Fibroblast of lung (primary cell): ENCODE results near the gene PCDHA7. TPM values are rescaled to one million over a fixed set of nuclear protein-coding genes. Genes with fewer than 3 reads are reported as not detected.
"Not testable (repeated sequence)": the region's sequence is repeated elsewhere in the genome, so short reads cannot be mapped to it uniquely, and the experiment has no call there.

ENCODE experiments used
- DNase-seq, 2 donors: peaks; one replicate each; pipeline versions ENCODE4 v3.0.0 to v3.0.0-alpha.2; 2010; ENCODE audit warnings: low read depth in 2 of 2
- H2AFZ ChIP-seq: 2 replicates; pipeline ENCODE4 v1.5.1; 2012; ENCODE audit warnings: low read length, control low read depth, inconsistent platforms
- H3K27ac ChIP-seq: 2 replicates; pipeline ENCODE4 v1.5.1; 2011; ENCODE audit warnings: low read length, control low read depth; ENCODE audit not compliant: insufficient read depth
- H3K27me3 ChIP-seq: 2 replicates; pipeline ENCODE4 v1.5.1; 2011; ENCODE audit warnings: mild to moderate bottlenecking, low read length; ENCODE audit not compliant: control insufficient read depth, insufficient read depth
- H3K36me3 ChIP-seq: 2 replicates; pipeline ENCODE4 v1.5.1; 2011; ENCODE audit warnings: low read length; ENCODE audit not compliant: control insufficient read depth, insufficient read depth
- H3K4me1 ChIP-seq: 2 replicates; pipeline ENCODE4 v1.5.1; 2011; ENCODE audit warnings: low read length; ENCODE audit not compliant: control insufficient read depth, insufficient read depth; ENCODE audit errors: extremely low read depth
- H3K4me2 ChIP-seq: 2 replicates; pipeline ENCODE4 v1.5.1; 2011; ENCODE audit warnings: low read length, control low read depth; ENCODE audit not compliant: insufficient read depth; ENCODE audit errors: extremely low read depth
- H3K4me3 ChIP-seq, 4 experiments: fragments of 200-600 bp in 1 of 4; sonication (generic) in 1 of 4; replicated peaks in 1 of 4; 2 replicates each; pipeline ENCODE4 v1.5.1; 2011 to 2016; ENCODE audit warnings: low read length in 4 of 4, low read depth in 3 of 4, mild to moderate bottlenecking in 3 of 4, control low read depth in 2 of 4, inconsistent platforms in 1 of 4, mixed read lengths in 1 of 4; ENCODE audit not compliant: insufficient read depth in 1 of 4; ENCODE audit errors: control extremely low read depth in 1 of 4
- H3K79me2 ChIP-seq: 2 replicates; pipeline ENCODE4 v1.5.1; 2012; ENCODE audit warnings: mild to moderate bottlenecking, low read length, inconsistent platforms; ENCODE audit not compliant: control insufficient read depth, insufficient read depth
- H3K9ac ChIP-seq: 2 replicates; pipeline ENCODE4 v1.5.1; 2011; ENCODE audit warnings: mild to moderate bottlenecking, low read length, control low read depth; ENCODE audit not compliant: insufficient read depth
- H3K9me3 ChIP-seq: 2 replicates; pipeline ENCODE4 v1.5.1; 2012; ENCODE audit warnings: low read depth, low read length; ENCODE audit not compliant: control insufficient read depth, insufficient read depth
- H4K20me1 ChIP-seq: 2 replicates; pipeline ENCODE4 v1.5.1; 2011; ENCODE audit warnings: low read length; ENCODE audit not compliant: control insufficient read depth, insufficient read depth; ENCODE audit errors: extremely low read depth
- EZH2 ChIP-seq: IDR thresholded peaks from 2 replicates; pipeline ENCODE4 v1.5.1; 2012; ENCODE audit warnings: low read length, control low read depth, mild to moderate bottlenecking; ENCODE audit errors: missing control alignments
- polyA plus RNA-seq, 2 donors: library from polyadenylated mRNA; depleted of rRNA in 1 of 2; stranded (reverse) in 1 of 2; unstranded in 1 of 2; fragments of >200 nt; gene quantifications; 2 replicates each; pipeline ENCODE4 v1.2.1, GENCODE V29; 2011 to 2012; ENCODE audit warnings: missing spikeins in 1 of 2
- total RNA-seq: library from RNA; depleted of rRNA; stranded (reverse); fragments of >200 nt; gene quantifications from 2 replicates; pipeline ENCODE4 v1.2.1, GENCODE V29; 2014
- TF ChIP-seq, protein P1 (sequence below), 2 donors: IDR thresholded peaks in 1 of 2; conservative IDR thresholded peaks in 1 of 2; 1 replicate in 1 of 2; 2 replicates in 1 of 2; pipeline ENCODE4 v1.5.1; 2011 to 2012; ENCODE audit warnings: low read length in 2 of 2, control low read depth in 1 of 2, inconsistent platforms in 1 of 2, low read depth in 1 of 2, mild to moderate bottlenecking in 1 of 2

PCDHA7 gene
- total and polyA plus RNA-seq, 2 donors (not counting 1 experiment from before 2014, with no cell fraction given), result 2.1 to 2.5 TPM

DNA sequence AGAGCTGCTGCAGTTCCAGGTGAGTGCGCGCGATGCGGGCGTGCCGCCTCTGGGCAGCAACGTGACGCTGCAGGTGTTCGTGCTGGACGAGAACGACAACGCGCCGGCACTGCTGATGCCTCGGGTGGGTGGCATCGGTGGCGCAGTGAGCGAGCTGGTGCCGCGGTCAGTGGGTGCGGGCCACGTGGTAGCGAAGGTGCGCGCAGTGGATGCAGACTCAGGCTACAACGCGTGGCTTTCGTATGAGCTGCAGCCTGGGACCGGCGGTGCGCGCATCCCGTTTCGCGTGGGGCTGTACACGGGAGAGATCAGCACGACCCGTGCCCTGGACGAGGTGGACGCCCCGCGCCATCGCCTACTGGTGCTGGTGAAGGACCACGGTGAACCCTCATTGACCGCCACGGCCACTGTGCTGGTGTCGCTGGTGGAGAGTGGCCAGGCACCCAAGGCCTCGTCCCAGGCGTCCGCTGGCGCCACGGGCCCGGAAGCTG is 31.2 kb upstream of the PCDHA7 start:
- H3K4me1 ChIP-seq, result no peaks in the 10 kb centered on the region
- TF ChIP-seq, protein P1, sequence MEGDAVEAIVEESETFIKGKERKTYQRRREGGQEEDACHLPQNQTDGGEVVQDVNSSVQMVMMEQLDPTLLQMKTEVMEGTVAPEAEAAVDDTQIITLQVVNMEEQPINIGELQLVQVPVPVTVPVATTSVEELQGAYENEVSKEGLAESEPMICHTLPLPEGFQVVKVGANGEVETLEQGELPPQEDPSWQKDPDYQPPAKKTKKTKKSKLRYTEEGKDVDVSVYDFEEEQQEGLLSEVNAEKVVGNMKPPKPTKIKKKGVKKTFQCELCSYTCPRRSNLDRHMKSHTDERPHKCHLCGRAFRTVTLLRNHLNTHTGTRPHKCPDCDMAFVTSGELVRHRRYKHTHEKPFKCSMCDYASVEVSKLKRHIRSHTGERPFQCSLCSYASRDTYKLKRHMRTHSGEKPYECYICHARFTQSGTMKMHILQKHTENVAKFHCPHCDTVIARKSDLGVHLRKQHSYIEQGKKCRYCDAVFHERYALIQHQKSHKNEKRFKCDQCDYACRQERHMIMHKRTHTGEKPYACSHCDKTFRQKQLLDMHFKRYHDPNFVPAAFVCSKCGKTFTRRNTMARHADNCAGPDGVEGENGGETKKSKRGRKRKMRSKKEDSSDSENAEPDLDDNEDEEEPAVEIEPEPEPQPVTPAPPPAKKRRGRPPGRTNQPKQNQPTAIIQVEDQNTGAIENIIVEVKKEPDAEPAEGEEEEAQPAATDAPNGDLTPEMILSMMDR (conservative IDR thresholded peaks at IDR 0.05 in 1 of 2, IDR thresholded peaks at IDR 0.05 in 1 of 2; ENCODE audit: low read depth in 1 of 2, low read length in 2 of 2), result no peak
- no peak for TF ChIP-seq EZH2
- no peak overlapping the region for H3K27ac ChIP-seq
- H2AFZ ChIP-seq, result no peak overlapping the region
- H3K36me3 ChIP-seq, result no peaks in the 10 kb centered on the region
- H3K9me3 ChIP-seq, result no peaks in the 10 kb centered on the region
- no peaks in the 10 kb centered on the region for H3K27me3 ChIP-seq
- H4K20me1 ChIP-seq, result no peaks in the 10 kb centered on the region
- H3K9ac ChIP-seq, result no peak overlapping the region
- DNase-seq, result no peak
- H3K4me3 ChIP-seq, result no peak overlapping the region
- H3K79me2 ChIP-seq, result no peaks in the 10 kb centered on the region
- H3K4me2 ChIP-seq, result no peak overlapping the region

DNA sequence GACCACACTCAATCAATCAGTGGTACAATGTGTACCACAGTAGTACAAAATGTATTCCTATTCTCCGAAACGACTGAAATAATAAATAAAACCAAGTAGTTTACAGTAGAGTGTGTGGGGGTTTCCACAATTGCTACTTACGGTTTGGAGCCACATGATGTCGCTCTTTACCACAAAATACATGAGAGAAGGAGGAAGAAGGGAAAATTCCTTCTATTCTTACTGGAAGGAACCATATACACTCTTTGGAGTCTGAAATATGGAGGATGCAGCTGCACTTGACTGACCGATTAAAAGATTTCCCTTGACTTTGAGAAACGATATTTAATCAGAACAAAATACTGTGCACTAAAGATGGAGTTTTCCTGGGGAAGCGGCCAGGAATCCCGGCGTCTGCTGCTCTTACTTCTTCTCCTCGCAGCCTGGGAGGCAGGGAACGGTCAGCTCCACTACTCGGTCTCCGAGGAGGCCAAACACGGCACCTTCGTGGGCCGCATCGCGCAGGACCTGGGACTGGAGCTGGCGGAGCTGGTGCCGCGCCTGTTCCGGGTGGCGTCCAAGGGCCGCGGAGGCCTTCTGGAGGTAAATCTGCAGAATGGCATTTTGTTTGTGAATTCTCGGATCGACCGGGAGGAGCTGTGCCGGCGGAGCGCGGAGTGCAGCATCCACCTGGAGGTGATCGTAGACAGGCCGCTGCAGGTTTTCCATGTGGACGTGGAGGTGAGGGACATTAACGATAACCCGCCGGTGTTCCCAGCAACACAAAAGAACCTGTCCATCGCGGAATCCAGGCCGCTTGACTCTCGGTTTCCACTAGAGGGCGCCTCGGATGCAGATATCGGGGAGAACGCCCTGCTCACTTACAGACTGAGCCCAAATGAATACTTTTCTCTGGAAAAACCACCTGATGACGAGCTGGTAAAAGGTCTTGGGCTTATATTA is 27.0 kb upstream of the PCDHA7 start, which contains the start of gene PCDHA4:
Gene PCDHA4, plus strand, starts transcription at position 235 of the 942 bp plus-strand sequence.
- Histone ChIP-seq H3K36me3 (no peaks in the 10 kb centered on the region), H2AFZ (peak within 1 kb of the TSS; percentile 20), H3K4me1 (no peaks in the 10 kb centered on the region), H4K20me1 (no peaks in the 10 kb centered on the region), H3K4me3 (peak within 1 kb of the TSS in 1 of 4 experiments; percentile 44), H3K4me2 (peak within 1 kb of the TSS; percentile 44), H3K9me3 (no peaks in the 10 kb centered on the region), H3K27me3 (no peaks in the 10 kb centered on the region), H3K9ac (no peak within 1 kb of the TSS), H3K79me2 (no peaks in the 10 kb centered on the region), H3K27ac (no peak within 1 kb of the TSS)
- no peak for DNase-seq
- no peak for TF ChIP-seq EZH2
- TF ChIP-seq, protein P1 (conservative IDR thresholded peaks at IDR 0.05 in 1 of 2, IDR thresholded peaks at IDR 0.05 in 1 of 2; ENCODE audit: low read depth in 1 of 2, low read length in 2 of 2), result peak; percentile 2 to 30

DNA sequence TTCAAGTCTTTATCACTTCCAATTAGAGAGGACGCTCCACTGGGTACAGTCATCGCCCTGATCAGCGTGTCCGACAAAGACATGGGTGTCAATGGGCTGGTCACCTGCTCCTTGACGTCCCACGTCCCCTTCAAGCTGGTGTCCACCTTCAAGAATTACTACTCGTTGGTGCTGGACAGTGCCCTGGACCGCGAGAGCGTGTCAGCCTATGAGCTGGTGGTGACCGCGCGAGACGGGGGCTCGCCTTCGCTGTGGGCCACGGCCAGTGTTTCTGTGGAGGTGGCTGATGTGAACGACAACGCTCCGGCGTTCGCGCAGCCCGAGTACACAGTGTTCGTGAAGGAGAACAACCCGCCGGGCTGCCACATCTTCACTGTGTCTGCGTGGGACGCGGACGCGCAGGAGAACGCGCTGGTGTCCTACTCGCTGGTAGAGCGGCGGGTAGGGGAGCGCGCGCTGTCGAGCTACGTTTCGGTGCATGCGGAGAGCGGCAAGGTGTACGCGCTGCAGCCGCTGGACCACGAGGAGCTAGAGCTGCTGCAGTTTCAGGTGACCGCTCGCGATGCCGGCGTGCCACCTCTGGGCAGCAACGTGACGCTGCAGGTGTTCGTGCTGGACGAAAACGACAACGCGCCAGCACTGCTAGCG is 25.7 kb upstream of the PCDHA7 start:
- not testable (repeated sequence) for H3K9ac ChIP-seq, H3K4me1 ChIP-seq, H3K27ac ChIP-seq, H3K79me2 ChIP-seq, H3K36me3 ChIP-seq, H2AFZ ChIP-seq, H3K4me2 ChIP-seq, DNase-seq, H4K20me1 ChIP-seq, H3K27me3 ChIP-seq, H3K9me3 ChIP-seq, H3K4me3 ChIP-seq
